Measurements from ENCODE around the gene TMEM119. TPM values are rescaled to one million over a fixed set of nuclear protein-coding genes. Genes with fewer than 3 reads are reported as not detected.

TMEM119 gene
- total RNA-seq = 99.6 and 211 TPM in 2 replicates

GRCh38 chr12:108597559-108598471 is at the start of gene TMEM119:
TMEM119 (minus strand) TSS chr12:108598084; CDS start chr12:108592383, 5,701 bp downstream.

GRCh38 chr12:108633534-108634248 is 35.8 kb upstream of the TMEM119 start, which contains the start of gene SELPLG:
SELPLG (minus strand) TSS chr12:108633894; CDS start chr12:108624307, 9,587 bp downstream.

GRCh38 chr12:108562348-108563135 is 35.3 kb downstream of the TMEM119 start, which contains the start of gene ISCU:
ISCU (plus strand) TSS chr12:108562596; CDS start chr12:108562623, 27 bp downstream.

GRCh38 chr12:108560752-108561719 is 36.8 kb downstream of the TMEM119 start, which contains the start of gene SART3:
SART3 (minus strand) TSS chr12:108561173; CDS start chr12:108561154, 19 bp downstream.

Other genes starting within 250 kb of the TMEM119 start
- 4.4 and 7.6 TPM in 2 replicates for gene FICD, start 82.8 kb downstream of the TMEM119 start, total RNA-seq
- 104 and 131 TPM in 2 replicates for gene SART3, start 36.9 kb downstream of the TMEM119 start, total RNA-seq
- gene ISCU, start 35.5 kb downstream of the TMEM119 start, total RNA-seq = 179 and 203 TPM in 2 replicates
- 0.63 and 1.5 TPM in 2 replicates for gene SELPLG, start 35.8 kb upstream of the TMEM119 start, total RNA-seq
- gene CORO1C, start 133.4 kb upstream of the TMEM119 start, total RNA-seq = 165 and 172 TPM in 2 replicates